ENCODE results near the gene SLC13A5. TPM values are rescaled to one million over a fixed set of nuclear protein-coding genes. Genes with fewer than 3 reads are reported as not detected.

The SLC13A5 gene
- total RNA-seq, 1 donor from 2014 or later: 0.41 TPM

- DNase-seq (ENCODE audit: low spot score in 2 of 2): peak; percentile 81
- no peak for FAIRE-seq
Observed at GRCh38 chr17:6640536-6641246, 72.5 kb downstream of the SLC13A5 start, which contains the start of the genes KIAA0753 and TXNDC17. KIAA0753 (minus strand) TSS chr17:6640711; CDS start chr17:6635103, 5,608 bp downstream. TXNDC17 (plus strand) TSS chr17:6641060; CDS start chr17:6641083, 23 bp downstream.

- DNase-seq (ENCODE audit: low spot score in 2 of 2) (no peak), FAIRE-seq (no peak)
Observed at GRCh38 chr17:6639586-6640535, 73.3 kb downstream of the SLC13A5 start.

- DNase-seq (ENCODE audit: low spot score in 2 of 2): no peak
- no peak for FAIRE-seq
Observed at GRCh38 chr17:6639014-6639585, 74.1 kb downstream of the SLC13A5 start.

GRCh38 chr17:6638046-6638908, 74.9 kb downstream of the SLC13A5 start:
- DNase-seq (ENCODE audit: low spot score in 2 of 2): no peak
- FAIRE-seq: no peak

GRCh38 chr17:6637458-6637840, 75.7 kb downstream of the SLC13A5 start:
- FAIRE-seq: no peak
- DNase-seq (ENCODE audit: low spot score in 2 of 2): no peak

GRCh38 chr17:6636616-6637457, 76.3 kb downstream of the SLC13A5 start:
- DNase-seq (ENCODE audit: low spot score in 2 of 2): no peak
- FAIRE-seq: no peak

- FAIRE-seq (no peak), DNase-seq (ENCODE audit: low spot score in 2 of 2) (no peak)
Observed at GRCh38 chr17:6636105-6636504, 77.1 kb downstream of the SLC13A5 start.

Small RNA genes within 50 kb of the gene (small RNA-seq; reads per million reads assigned to genes)
- gene AC004706.2 (not detected), gene MIR4520-1 (not detected)

Other genes with a start within 250 kb of the SLC13A5 start
- gene PITPNM3, start 156.8 kb downstream of the SLC13A5 start, total RNA-seq: 10.6 TPM
- 26.5 TPM for gene KIAA0753, start 72.7 kb downstream of the SLC13A5 start, total RNA-seq
- gene TXNDC17, start 72.3 kb downstream of the SLC13A5 start, total RNA-seq: 26.9 TPM
- gene MED31, start 61.8 kb downstream of the SLC13A5 start, total RNA-seq: 19.2 TPM
- gene C17orf100, start 61.6 kb downstream of the SLC13A5 start, total RNA-seq: 2.9 TPM
- 2.0 TPM for gene XAF1, start 42.7 kb upstream of the SLC13A5 start, total RNA-seq
- not detected for gene FBXO39, start 62.8 kb upstream of the SLC13A5 start, total RNA-seq
- 0.41 TPM for gene TEKT1, start 118.4 kb upstream of the SLC13A5 start, total RNA-seq

All from frontal cortex (tissue), 4 donors.